HG03457 (cell line): Measurements from ENCODE around the gene KLHL21.
"Not testable (repeated sequence)": the region's sequence is repeated elsewhere in the genome, so short reads cannot be mapped to it uniquely, and the experiment has no call there.

Experiments
- ATAC-seq: cut with Tn5 transposase; IDR thresholded peaks from one replicate; pipeline ENCODE4 v1.9.1; 2021; ENCODE audit warnings: moderate number of reproducible peaks; ENCODE audit not compliant: unreplicated experiment

The KLHL21 gene

GRCh38 chr1:6602669-6603237 lies at the start of gene KLHL21:
TSS of gene KLHL21 (minus strand) at chr1:6602869. CDS start at chr1:6602817, 52 bp downstream.
- peak; percentile 40 for ATAC-seq

- no peak for ATAC-seq
These were observed 49.2 kb upstream of the KLHL21 start for GRCh38 chr1:6651909-6652308.

GRCh38 chr1:6648556-6648955 lies 45.9 kb upstream of the KLHL21 start:
- ATAC-seq: no peak

GRCh38 chr1:6646499-6647148 lies 44.0 kb upstream of the KLHL21 start:
- ATAC-seq: no peak

GRCh38 chr1:6645018-6645417 lies 42.3 kb upstream of the KLHL21 start:
- ATAC-seq: no peak

GRCh38 chr1:6640867-6641266 lies 38.2 kb upstream of the KLHL21 start:
- not testable (repeated sequence) for ATAC-seq

GRCh38 chr1:6638226-6638625 lies 35.6 kb upstream of the KLHL21 start:
- no peak for ATAC-seq

GRCh38 chr1:6637770-6638169 lies 35.1 kb upstream of the KLHL21 start:
- ATAC-seq: no peak

GRCh38 chr1:6636778-6637177 lies 34.1 kb upstream of the KLHL21 start:
- not testable (repeated sequence) for ATAC-seq

GRCh38 chr1:6635910-6636760 lies 33.5 kb upstream of the KLHL21 start:
- no peak for ATAC-seq

- ATAC-seq: no peak
These were observed 32.7 kb upstream of the KLHL21 start for GRCh38 chr1:6635161-6635909.

- no peak for ATAC-seq
These were observed 31.8 kb upstream of the KLHL21 start for GRCh38 chr1:6634371-6635052.

GRCh38 chr1:6632588-6633514 lies 30.2 kb upstream of the KLHL21 start:
- no peak for ATAC-seq

GRCh38 chr1:6631058-6631457 lies 28.4 kb upstream of the KLHL21 start:
- no peak for ATAC-seq

- no peak for ATAC-seq
These were observed 27.4 kb upstream of the KLHL21 start for GRCh38 chr1:6630027-6630426.

GRCh38 chr1:6628971-6629479 lies 26.4 kb upstream of the KLHL21 start:
- no peak for ATAC-seq

GRCh38 chr1:6627841-6628545 lies 25.3 kb upstream of the KLHL21 start:
- ATAC-seq: no peak

GRCh38 chr1:6627031-6627430 lies 24.4 kb upstream of the KLHL21 start:
- no peak for ATAC-seq
